Adipocyte (in vitro differentiated cells): ENCODE data around the gene PROB1.

Source experiments
- DNase-seq: peaks from one replicate; pipeline ENCODE4 v3.0.0-alpha.2; 2015; ENCODE audit warnings: low read depth
- H3K27me3 ChIP-seq: replicated peaks from 2 replicates; pipeline ENCODE4 v1.7.0; 2013; ENCODE audit warnings: mild to moderate bottlenecking, low read length, moderate library complexity; ENCODE audit not compliant: control insufficient read depth, insufficient read depth
- H3K36me3 ChIP-seq: 2 replicates; pipeline ENCODE4 v1.7.0; 2013; ENCODE audit warnings: low read length, mild to moderate bottlenecking, moderate library complexity; ENCODE audit not compliant: control insufficient read depth, insufficient read depth, severe bottlenecking
- H3K4me1 ChIP-seq: 2 replicates; pipeline ENCODE4 v1.7.0; 2013; ENCODE audit warnings: mild to moderate bottlenecking, low read length, moderate library complexity; ENCODE audit not compliant: control insufficient read depth, insufficient read depth
- H3K4me3 ChIP-seq: 2 replicates; pipeline ENCODE4 v1.7.0; 2013; ENCODE audit warnings: mild to moderate bottlenecking, low read length, moderate library complexity
- H3K9ac ChIP-seq: 2 replicates; pipeline ENCODE4 v1.7.0; 2013; ENCODE audit warnings: mild to moderate bottlenecking, low read length, moderate library complexity
- H3K9me3 ChIP-seq: 2 replicates; pipeline ENCODE4 v1.7.0; 2013; ENCODE audit warnings: mild to moderate bottlenecking, low read length, moderate library complexity; ENCODE audit not compliant: control insufficient read depth

The PROB1 gene

DNA sequence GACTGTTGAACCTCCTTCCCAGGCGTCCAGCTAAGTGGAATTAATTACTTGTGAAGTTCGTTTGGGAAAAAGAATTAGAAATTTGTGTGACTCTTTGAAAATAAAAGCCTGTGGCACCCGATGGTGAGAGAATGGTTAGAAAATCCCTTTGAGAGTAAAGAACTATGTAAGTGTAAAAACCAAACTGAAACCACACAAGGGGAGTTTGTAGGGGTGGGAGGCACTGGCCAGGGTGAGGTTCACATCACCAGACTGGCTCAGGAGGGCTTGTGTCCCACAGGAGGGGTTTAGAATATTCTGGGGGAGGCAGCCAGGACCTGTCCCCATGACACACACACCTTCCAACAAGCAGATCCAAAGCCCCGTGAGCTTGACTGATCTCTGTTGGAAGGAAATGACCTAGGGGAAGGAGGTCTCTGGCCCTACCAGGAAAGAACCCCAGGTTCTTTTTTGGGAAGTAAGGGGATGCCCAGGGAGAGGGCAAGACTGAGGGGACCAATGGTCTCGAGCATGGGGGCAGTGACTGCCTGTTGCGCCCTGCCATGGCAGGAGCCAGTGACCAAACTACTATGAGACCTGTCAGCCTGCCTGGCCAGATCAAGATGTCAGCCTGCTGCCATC is 4.7 kb upstream of the PROB1 start:
- DNase-seq, result no peak
- Histone ChIP-seq H3K27me3 (no peaks in the 10 kb centered on the region), H3K9ac (no peak overlapping the region), H3K36me3 (no peaks in the 10 kb centered on the region), H3K4me3 (no peak overlapping the region), H3K4me1 (peaks cover 7% of the 10 kb centered on the region), H3K9me3 (no peaks in the 10 kb centered on the region)

DNA sequence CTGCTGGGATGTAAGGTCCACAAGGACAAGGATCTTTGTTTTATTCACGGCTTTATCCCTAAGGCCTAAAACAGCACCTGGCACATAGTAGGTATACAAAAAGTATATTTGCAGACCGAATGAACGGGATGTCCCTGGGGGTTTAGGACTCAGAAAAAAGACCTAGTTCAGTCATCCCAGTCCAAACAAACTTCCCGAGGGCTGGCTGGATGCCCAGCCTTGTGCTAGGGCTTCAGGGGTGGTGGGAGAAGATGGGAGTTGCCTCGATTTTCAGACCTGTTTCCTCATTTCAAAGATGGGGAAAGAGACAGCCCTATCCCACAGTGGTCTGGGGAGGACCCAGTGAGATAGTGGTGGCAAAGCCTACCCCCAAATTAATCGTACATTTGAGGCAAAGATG is 3.0 kb upstream of the PROB1 start:
- no peak for DNase-seq
- H3K4me3 ChIP-seq, result no peak overlapping the region
- peaks cover 4% of the 10 kb centered on the region for H3K4me1 ChIP-seq
- no peaks in the 10 kb centered on the region for H3K9me3 ChIP-seq
- H3K9ac ChIP-seq, result no peak overlapping the region
- H3K27me3 ChIP-seq, result peaks cover 11% of the 10 kb centered on the region
- no peaks in the 10 kb centered on the region for H3K36me3 ChIP-seq

GRCh38 chr5:139396691-139397090 is 1.8 kb upstream of the PROB1 start:
- H3K4me1 ChIP-seq, result peaks cover 3% of the 10 kb centered on the region
- H3K9me3 ChIP-seq, result no peaks in the 10 kb centered on the region
- no peak overlapping the region for H3K4me3 ChIP-seq
- DNase-seq, result no peak
- peaks cover 12% of the 10 kb centered on the region for H3K27me3 ChIP-seq
- H3K9ac ChIP-seq, result no peak overlapping the region
- no peaks in the 10 kb centered on the region for H3K36me3 ChIP-seq

- DNase-seq, result no peak
- H3K9ac ChIP-seq, result no peak overlapping the region
- no peaks in the 10 kb centered on the region for H3K36me3 ChIP-seq
- no peak overlapping the region for H3K4me3 ChIP-seq
- no peaks in the 10 kb centered on the region for H3K9me3 ChIP-seq
- peaks cover 12% of the 10 kb centered on the region for H3K27me3 ChIP-seq
- H3K4me1 ChIP-seq, result peaks cover 9% of the 10 kb centered on the region
Measured at GRCh38 chr5:139395844-139396640, 1.1 kb upstream of the PROB1 start.

DNA sequence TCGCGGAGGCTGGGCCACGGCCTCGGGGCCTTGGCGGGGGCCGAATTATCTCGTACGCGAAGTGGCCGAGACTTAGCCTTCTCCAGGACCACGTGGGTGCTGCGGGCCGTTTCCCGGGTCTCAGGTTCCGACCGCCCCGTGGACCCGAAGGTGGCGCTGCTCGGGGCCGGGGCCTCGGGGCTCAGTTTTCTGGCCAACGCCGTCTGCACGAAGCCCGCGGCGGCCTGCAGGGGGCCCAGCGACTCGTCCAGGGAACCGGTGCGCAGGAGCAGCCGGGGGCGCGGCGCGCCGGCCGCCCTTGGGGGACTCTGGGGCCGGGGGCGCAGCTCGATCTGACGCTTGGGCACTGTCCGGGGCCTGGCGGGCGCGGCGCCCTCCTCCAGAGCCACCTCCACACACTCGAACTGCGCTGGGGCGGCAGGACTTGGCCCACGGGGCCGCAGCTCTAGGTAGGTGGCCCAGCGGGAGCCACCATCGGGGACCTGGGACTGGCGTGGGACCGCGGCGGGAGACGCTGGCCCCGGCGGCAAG is 716 bp downstream of the PROB1 start:
- Histone ChIP-seq H3K4me1 (peaks cover 10% of the 10 kb centered on the region), H3K27me3 (peaks cover 12% of the 10 kb centered on the region)

DNA sequence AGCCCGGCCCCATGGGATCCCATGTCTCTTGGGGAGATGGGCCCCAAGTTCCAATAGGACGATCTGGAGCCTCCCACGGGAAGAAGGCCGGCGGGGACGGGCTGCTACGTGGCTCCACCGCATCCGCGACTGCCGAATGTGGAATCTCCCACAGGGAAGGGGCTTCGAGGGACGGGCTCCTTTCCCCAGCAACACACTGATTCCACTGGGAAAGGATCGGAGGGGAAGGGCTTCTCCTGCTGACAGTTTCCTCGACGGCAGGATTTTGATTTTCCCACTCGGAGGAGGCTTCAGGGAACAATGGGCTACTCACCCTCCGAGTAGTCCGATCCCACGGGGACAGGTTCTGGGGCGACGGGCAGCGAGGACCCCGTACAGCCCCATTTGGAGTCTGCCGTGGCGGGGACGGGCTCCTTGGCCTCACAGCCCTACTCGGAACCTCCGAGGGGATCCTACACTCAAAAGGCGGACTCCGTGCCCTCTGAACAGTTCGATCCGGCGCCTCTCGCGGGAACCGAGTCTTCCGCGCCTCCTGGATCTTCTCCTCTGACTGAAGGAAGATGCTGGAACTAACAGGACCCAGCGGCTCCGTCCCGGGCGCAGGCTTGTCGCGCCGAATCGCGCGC is 1.3 kb downstream of the PROB1 start:
- H3K27me3 ChIP-seq, result peaks cover 12% of the 10 kb centered on the region
- peak overlapping the region; percentile 71 for H3K4me3 ChIP-seq

More for the DNA sequence above, 716 bp downstream of the PROB1 start:
- peak; percentile 54 for DNase-seq
- H3K9me3 ChIP-seq, result no peaks in the 10 kb centered on the region
- peak overlapping the region; percentile 71 for H3K4me3 ChIP-seq
- H3K36me3 ChIP-seq, result no peaks in the 10 kb centered on the region
- H3K9ac ChIP-seq, result peak overlapping the region; percentile 46

GRCh38 chr5:139392678-139393496 is 2.0 kb downstream of the PROB1 start:
- Histone ChIP-seq H3K9ac (peak overlapping the region; percentile 46), H3K27me3 (peaks cover 12% of the 10 kb centered on the region)

More for the DNA sequence above, 1.3 kb downstream of the PROB1 start:
- H3K9ac ChIP-seq, result peak overlapping the region; percentile 46
- H3K36me3 ChIP-seq, result no peaks in the 10 kb centered on the region
- H3K4me1 ChIP-seq, result peaks cover 10% of the 10 kb centered on the region
- no peaks in the 10 kb centered on the region for H3K9me3 ChIP-seq
- DNase-seq, result no peak

DNA sequence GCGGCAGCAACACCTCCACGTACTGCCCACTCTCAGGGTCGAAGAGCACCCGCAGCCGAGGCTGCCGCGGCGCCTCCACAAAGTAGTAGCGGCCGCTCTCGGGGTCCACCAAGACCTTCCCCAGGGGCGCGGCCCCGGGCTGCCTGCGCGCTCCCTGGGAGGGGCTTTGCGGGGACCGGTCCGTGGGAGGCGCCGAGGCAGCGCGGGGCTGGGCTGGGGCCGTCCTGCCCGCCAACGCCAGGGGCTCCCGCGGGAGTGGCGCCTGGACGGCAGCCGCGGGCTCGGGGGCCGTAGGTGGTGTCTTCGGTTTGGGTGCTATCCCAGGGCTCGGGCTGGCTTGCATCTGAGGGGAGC is 2.6 kb downstream of the PROB1 start:
- DNase-seq, result no peak
- peaks cover 10% of the 10 kb centered on the region for H3K4me1 ChIP-seq
- H3K9me3 ChIP-seq, result no peaks in the 10 kb centered on the region
- H3K9ac ChIP-seq, result no peak overlapping the region
- H3K4me3 ChIP-seq, result peak overlapping the region; percentile 71
- no peaks in the 10 kb centered on the region for H3K36me3 ChIP-seq
- peaks cover 12% of the 10 kb centered on the region for H3K27me3 ChIP-seq

More at GRCh38 chr5:139392678-139393496, 2.0 kb downstream of the PROB1 start:
- DNase-seq, result peak; percentile 34
- no peaks in the 10 kb centered on the region for H3K9me3 ChIP-seq
- H3K4me1 ChIP-seq, result peaks cover 10% of the 10 kb centered on the region
- H3K36me3 ChIP-seq, result no peaks in the 10 kb centered on the region
- peak overlapping the region; percentile 71 for H3K4me3 ChIP-seq

GRCh38 chr5:139391570-139392323 is 3.2 kb downstream of the PROB1 start:
- peaks cover 10% of the 10 kb centered on the region for H3K4me1 ChIP-seq
- no peak overlapping the region for H3K4me3 ChIP-seq
- no peaks in the 10 kb centered on the region for H3K36me3 ChIP-seq
- no peaks in the 10 kb centered on the region for H3K9me3 ChIP-seq
- no peak for DNase-seq
- H3K9ac ChIP-seq, result no peak overlapping the region
- H3K27me3 ChIP-seq, result peaks cover 12% of the 10 kb centered on the region
